ENCODE results near the gene STARD4. TPM values are rescaled to one million over a fixed set of nuclear protein-coding genes. Genes with fewer than 3 reads are reported as not detected.

STARD4 gene
- total RNA-seq, 1 donor from 2014 or later: 39.1 TPM

DNA sequence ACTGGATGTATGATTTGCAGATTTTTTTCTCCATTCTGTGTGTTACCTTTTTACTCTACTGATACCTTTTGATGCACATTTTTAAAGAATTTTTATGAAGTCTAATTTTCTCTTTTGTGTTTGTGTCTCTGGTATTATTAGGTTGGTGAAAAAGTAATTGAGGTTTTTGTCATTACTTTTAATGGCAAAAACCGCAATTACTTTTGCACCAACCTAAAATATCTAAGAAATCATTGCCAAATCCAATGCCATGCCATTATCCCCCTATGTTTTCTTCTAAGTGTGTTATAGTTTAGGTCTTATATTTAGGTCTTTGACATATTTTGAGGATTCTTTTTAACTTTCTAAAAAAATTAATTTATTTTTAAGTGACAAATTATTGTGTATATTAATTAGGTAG lies 43.4 kb upstream of the STARD4 start:
- Mint-ChIP-seq H3K4me3 (no peak overlapping the region), H3K27me3 (no peaks in the 10 kb centered on the region), H3K9me3 (peaks cover 15% of the 10 kb centered on the region), H3K4me1 (ENCODE audit: unreplicated experiment) (peaks cover 22% of the 10 kb centered on the region), H3K27ac (no peak overlapping the region), H3K36me3 (no peaks in the 10 kb centered on the region)
- DNase-seq (ENCODE audit: extremely low spot score, unreplicated experiment): no peak
- TF ChIP-seq, protein P1, sequence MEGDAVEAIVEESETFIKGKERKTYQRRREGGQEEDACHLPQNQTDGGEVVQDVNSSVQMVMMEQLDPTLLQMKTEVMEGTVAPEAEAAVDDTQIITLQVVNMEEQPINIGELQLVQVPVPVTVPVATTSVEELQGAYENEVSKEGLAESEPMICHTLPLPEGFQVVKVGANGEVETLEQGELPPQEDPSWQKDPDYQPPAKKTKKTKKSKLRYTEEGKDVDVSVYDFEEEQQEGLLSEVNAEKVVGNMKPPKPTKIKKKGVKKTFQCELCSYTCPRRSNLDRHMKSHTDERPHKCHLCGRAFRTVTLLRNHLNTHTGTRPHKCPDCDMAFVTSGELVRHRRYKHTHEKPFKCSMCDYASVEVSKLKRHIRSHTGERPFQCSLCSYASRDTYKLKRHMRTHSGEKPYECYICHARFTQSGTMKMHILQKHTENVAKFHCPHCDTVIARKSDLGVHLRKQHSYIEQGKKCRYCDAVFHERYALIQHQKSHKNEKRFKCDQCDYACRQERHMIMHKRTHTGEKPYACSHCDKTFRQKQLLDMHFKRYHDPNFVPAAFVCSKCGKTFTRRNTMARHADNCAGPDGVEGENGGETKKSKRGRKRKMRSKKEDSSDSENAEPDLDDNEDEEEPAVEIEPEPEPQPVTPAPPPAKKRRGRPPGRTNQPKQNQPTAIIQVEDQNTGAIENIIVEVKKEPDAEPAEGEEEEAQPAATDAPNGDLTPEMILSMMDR (conservative IDR thresholded peaks at IDR 0.05): no peak

DNA sequence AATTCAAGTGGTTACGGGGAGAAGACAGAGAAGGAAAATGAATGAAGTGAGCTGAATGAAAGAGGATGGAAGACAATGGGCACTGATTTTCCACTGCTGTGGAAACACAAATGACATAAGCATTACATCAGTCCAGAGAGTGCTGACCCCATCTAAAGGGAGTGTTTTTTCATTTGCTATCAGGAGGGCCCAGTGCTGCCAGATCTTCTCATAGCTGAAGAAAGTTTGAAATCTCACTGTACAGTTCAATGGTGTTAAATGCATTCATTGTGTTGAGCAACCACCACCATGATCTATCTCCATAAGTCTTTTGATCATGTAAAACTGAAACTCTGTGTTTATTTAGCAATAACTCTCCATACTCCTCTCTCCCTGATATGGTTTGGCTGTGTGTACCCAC lies 41.5 kb upstream of the STARD4 start:
- no peak for DNase-seq (ENCODE audit: extremely low spot score, unreplicated experiment)
- peaks cover 28% of the 10 kb centered on the region for H3K4me1 Mint-ChIP-seq (ENCODE audit: unreplicated experiment)
- peaks cover 4% of the 10 kb centered on the region for H3K9me3 Mint-ChIP-seq
- H3K27me3 Mint-ChIP-seq: no peaks in the 10 kb centered on the region
- TF ChIP-seq, protein P1 (conservative IDR thresholded peaks at IDR 0.05): no peak
- H3K4me3 Mint-ChIP-seq: no peak overlapping the region
- H3K36me3 Mint-ChIP-seq: no peaks in the 10 kb centered on the region
- H3K27ac Mint-ChIP-seq: no peak overlapping the region

DNA sequence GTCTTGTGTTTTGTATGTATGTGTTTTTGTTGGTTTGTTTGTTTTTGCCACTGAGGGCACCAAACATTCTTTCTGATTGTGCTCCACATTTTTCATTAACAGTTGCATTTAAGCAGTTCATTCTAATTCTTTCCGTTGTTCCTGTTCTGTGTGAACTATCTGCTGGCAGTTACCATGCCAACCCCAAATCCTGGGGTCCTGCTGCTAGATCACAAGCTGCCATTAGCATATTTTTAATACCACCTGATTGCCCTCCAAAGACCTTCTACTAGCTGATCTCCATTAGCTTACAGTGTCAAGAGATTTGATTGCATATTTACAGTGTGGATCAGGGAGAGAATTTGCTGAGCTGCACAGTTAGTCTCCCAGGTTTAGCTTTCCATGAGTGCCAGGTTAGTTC lies 40.6 kb upstream of the STARD4 start:
- DNase-seq (ENCODE audit: extremely low spot score, unreplicated experiment): no peak
- Mint-ChIP-seq H3K4me1 (ENCODE audit: unreplicated experiment) (peaks cover 28% of the 10 kb centered on the region), H3K9me3 (peaks cover 4% of the 10 kb centered on the region), H3K27me3 (no peaks in the 10 kb centered on the region), H3K27ac (no peak overlapping the region), H3K36me3 (no peaks in the 10 kb centered on the region), H3K4me3 (no peak overlapping the region)
- TF ChIP-seq, protein P1 (conservative IDR thresholded peaks at IDR 0.05): no peak

DNA sequence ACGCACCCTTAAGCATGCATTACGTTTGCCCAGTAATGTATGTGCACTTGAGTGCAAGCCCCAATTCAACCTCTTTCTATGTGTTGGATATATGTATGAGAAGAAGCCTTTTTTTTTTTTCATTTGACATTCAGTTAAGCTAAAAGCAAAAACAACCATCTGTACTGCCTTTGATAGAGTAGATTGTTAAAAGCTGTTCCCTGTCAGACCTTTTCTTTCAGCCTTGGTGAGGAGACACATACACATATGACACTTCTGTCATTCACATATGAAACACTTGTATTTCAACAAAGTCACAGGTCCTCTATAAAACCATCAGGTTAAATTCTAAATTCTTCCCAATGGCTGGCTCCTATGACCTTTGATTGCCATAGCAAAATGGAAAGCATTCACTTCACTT lies 40.2 kb upstream of the STARD4 start:
- H3K9me3 Mint-ChIP-seq: peaks cover 4% of the 10 kb centered on the region
- no peak overlapping the region for H3K27ac Mint-ChIP-seq
- DNase-seq (ENCODE audit: extremely low spot score, unreplicated experiment): no peak
- peaks cover 28% of the 10 kb centered on the region for H3K4me1 Mint-ChIP-seq (ENCODE audit: unreplicated experiment)
- TF ChIP-seq, protein P1 (conservative IDR thresholded peaks at IDR 0.05): no peak
- no peak overlapping the region for H3K4me3 Mint-ChIP-seq
- H3K36me3 Mint-ChIP-seq: no peaks in the 10 kb centered on the region
- H3K27me3 Mint-ChIP-seq: no peaks in the 10 kb centered on the region

DNA sequence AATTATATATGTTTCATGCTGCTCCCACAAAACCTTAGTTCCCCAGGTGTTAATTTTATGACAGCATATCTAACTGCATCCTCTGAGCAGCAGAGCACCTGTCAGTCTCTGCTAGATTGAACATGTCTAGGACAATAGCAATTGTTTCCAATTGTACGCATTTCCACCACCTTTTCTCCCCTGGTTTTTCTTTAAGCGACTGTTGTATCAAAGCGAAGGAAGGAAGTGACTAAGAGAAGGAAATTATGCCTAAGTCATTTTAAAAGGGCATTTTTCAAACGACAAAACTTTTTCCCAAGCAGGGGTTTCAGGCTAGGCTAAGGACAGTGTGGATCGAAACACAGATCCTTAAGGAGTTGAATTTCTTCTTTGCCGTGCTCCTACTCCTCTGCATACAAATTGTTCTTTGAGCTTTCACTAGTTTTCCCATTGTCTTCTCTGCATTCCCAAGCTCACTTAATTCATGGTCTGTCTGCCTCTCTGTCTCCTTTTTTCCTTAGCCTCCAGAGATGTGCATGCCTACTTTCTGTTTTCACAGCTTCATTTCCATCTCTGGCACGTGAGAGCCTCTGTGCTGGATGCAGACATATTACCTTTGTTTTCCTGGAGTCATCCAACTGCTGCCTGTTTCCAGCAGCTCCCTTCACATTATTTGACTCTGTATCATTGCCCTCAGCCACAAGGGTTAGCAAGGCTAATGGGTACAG lies 39.4 kb upstream of the STARD4 start:
- TF ChIP-seq, protein P1 (conservative IDR thresholded peaks at IDR 0.05): no peak
- H3K27ac Mint-ChIP-seq: no peak overlapping the region
- H3K4me1 Mint-ChIP-seq (ENCODE audit: unreplicated experiment): peaks cover 28% of the 10 kb centered on the region
- no peak for DNase-seq (ENCODE audit: extremely low spot score, unreplicated experiment)
- H3K4me3 Mint-ChIP-seq: no peak overlapping the region
- no peaks in the 10 kb centered on the region for H3K27me3 Mint-ChIP-seq
- H3K9me3 Mint-ChIP-seq: peaks cover 4% of the 10 kb centered on the region
- no peaks in the 10 kb centered on the region for H3K36me3 Mint-ChIP-seq

All from type B pancreatic cell (in vitro differentiated cells).